GM04503 (cell line): ENCODE data around the gene RUNX3.
"Not testable (repeated sequence)": the region's sequence is repeated elsewhere in the genome, so short reads cannot be mapped to it uniquely, and the experiment has no call there.

Experiments
- DNase-seq: peaks from one replicate; pipeline ENCODE4 v3.0.0-alpha.2; 2012; ENCODE audit warnings: low read depth

The RUNX3 gene

DNA sequence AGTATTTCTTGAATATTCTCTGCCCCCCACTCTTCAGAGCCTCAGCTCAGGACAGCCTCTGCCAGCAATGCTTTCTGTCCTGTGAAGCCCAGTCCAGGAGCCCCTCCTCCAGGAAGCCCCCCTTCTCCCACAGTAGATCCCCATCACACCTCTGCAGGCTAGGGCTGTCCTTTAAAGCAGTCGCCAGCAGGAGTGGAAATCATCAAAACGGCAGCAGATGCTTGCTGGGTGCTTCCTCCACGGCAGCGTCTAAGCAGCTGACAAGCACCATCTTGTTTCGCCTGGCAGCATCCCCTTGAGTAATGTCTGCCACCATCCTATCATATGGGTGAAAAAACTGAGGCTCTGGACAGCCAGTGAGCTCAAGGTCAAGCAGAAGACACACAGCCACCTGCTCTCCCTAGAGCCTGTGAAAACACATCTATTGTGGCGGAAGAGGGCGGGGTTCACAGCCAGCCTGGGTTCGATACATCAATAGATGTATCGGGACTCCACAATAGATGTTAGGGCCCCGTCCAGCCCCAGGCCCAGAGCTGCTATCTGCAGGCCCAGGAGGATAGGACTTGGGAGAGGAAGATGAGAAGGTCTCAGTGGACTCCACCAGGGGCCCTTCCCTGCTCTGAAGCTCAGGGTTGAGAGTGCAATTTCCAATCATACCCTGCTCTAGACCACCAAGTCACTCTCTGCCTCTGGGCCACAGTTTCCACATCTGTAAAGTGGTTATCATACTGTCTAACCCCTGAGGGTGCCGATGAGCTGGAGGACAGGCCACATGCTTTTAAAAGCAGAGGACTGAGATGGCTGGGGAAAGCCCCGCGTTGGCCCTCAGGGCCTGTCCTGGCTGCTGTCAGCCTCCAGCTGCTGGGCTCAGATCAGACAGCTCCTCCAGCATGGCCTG, 17.5 kb downstream of the RUNX3 start:
- no peak for DNase-seq

- no peak for DNase-seq
These were observed 18.4 kb downstream of the RUNX3 start for GRCh38 chr1:24911651-24912155.

DNA sequence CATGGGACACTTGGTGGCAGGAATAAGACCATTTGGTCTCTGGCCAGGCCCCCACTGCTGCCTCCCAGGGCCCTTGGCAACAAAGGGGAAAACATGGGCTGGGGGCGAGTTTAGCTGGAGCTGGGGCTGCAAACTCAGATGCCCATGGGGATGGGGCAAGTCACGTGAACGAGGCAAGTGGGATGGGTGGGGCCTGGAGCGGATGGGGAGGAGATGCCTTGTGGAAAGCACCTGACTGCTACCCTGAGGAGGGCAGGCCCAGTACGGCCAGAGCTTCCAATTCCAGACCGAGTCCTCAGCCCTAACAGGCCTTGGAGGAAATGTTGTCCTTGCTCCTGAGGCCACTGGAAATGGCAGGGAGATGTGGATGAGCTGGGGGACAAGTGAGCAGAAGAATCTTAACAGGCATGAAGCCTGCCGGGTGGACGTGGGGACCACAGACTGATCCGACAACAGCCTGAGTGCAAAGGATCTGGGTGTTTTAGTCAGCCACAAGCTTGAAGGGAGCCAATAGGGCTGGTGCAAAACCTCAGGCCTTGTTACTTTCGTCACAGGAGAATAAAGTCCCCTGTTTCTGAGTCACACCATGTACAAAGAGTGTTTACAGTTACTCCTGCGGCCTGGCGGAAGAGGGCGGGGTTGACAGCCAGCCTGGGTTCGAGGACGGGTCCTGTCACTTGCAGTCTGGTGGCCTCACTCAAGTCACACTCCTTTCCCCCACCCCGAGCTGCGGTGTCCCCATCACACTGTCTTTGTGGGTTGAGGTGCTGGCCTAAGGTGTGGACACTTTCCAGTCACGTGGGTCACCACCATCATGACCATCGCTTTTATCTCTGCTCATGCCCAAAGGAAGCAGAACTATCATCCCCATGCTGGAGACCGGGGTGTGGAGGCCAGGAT, 19.1 kb downstream of the RUNX3 start:
- no peak for DNase-seq

- DNase-seq = no peak
These were observed 19.9 kb downstream of the RUNX3 start for GRCh38 chr1:24910210-24910609.

DNA sequence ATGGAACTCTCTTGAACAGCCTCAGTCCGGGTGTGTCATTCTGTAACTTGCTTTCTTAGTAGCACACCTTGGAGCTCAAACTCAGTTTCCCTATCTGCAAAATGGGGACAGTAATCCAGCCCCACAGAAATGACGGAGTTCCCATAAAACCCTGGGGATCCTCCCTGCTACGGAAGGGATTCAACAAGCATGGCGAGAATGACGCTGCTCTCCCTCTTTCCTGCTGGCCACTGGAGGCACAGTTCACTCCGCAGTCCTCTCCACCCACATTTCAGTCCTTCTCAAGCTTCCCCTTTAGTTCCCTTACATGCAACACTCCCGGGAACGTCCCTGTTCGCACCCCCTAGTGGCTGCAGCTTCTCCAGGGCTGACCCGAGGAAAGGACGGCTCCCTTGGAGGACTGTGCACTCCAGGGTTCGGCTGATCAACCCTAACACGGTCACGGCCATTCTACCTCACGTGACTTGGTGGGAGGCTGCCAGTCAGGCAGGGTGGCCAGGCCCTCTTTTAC, 20.6 kb downstream of the RUNX3 start:
- no peak for DNase-seq

- DNase-seq = no peak
These were observed 21.4 kb downstream of the RUNX3 start for GRCh38 chr1:24908591-24909259.

DNA sequence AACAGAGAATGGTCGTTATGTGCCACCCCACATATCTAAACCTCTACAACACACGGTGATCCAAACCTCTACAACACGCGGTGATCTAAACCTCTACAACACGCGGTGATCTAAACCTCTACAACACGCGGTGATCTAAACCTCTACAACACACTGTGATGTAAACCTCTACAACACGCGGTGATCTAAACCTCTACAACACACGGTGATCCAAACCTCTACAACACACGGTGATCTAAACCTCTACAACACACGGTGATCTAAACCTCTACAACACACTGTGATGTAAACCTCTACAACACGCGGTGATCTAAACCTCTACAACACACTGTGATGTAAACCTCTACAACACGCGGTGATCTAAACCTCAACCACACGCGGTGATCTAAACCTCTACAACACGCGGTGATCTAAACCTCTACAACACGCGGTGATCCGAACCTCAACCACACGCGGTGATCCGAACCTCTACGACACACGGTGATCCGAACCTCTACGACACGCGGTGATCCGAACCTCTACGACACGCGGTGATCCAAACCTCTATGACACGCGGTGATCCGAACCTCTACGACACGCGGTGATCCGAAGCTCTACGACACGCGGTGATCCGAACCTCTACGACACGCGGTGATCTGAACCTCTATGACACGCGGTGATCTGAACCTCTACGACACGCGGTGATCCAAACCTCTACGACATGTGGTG, 22.3 kb downstream of the RUNX3 start:
- DNase-seq = not testable (repeated sequence)

DNA sequence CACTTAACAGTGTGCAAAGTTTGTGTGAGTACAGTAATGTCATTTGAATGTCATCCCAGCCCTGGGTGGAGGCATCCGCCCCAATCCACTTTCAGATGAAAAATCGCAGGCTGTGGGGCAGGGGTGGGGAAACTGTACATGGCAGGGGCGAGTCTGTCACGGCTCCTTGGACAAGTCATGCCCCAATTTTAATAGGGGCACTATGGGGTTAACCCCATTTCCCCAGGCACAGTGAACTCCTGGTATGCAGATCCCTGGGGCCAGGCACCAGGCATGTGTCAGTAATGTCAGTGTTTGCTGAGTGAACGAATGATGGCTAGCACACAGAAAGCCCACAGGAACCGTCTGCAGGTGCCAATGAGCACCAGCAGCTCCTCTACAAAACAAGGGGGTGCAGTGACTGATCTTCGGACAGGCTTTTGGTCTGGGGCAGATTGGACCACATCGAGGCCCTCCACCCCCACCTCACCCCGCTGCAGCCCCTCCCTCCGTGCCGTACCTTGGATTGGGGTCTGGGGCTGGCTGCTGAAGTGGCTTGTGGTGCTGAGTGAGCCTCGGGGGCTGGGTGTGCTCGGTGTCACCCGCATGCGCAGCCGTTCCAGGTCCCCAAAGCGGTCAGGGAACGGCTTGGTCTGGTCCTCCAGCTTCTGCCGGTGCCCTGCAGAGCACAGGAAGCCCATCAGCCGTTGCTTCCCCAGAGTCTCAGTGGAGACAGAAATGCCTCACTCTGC, 23.2 kb downstream of the RUNX3 start:
- no peak for DNase-seq

DNA sequence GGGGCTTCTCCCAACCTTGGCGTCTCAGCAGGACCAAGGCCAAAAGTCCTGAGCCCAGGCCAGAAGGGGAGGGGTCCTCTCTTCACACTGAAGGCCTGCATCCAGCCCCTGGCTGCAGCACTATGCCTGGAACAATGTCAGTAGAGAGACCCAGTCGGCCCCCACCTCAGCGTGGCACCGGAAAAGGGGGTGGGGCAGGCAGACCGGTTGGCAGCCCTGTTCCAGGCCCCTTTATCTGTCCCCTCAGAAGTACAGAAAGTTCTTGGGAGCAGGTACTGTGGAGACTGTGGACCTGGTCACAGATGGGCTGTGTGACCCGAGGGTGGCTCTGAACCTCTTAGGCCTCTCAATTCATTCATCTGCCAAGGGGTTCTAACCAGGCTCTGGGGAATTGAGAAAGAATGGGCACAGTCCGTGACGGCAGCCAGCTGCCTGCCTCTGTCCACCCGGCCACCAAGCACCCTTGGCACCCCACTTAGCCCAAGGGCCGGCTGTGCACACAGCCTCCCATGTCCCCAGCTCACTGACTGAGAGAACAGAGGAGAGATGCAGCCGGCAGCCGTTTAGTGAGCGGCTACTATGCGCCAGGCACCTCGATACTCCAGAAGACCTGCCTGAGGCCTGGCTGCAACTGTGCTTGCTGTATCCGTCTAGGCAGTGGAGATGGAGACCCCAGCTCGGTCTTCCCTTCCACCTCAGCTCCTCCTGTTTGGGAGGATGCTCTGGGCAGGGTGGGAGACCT, 23.9 kb downstream of the RUNX3 start:
- no peak for DNase-seq

DNA sequence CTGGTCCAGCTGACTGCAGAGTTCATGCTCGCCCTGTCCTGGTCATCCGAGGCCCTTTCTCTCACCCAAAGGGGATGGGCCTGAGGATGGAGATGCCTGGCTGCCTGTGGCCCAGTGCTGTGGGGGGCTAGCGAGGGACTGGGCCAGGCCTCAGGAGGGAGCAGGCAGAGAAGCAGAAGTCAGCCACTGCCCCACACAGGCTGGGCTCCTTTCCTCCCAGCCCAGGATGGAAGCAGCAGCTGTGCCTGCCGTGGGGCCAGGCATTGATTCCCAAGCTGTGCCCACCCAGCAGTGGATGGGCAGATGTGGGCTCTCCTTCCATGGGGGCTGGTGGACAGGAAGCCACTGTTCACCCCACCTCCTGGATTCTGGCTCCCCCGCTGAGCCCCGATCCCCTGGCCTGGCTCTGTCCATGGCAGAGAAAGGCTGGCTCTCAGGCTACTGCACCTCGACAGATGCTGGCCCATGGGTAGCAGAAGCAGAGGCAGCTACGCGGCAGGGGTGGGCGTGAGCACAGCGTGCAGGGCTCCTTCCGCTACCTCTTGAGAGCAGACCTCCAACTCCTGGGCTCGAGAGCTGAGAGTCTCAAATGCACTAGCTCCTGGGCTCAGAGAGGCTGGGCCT, 24.6 kb downstream of the RUNX3 start:
- no peak for DNase-seq

DNA sequence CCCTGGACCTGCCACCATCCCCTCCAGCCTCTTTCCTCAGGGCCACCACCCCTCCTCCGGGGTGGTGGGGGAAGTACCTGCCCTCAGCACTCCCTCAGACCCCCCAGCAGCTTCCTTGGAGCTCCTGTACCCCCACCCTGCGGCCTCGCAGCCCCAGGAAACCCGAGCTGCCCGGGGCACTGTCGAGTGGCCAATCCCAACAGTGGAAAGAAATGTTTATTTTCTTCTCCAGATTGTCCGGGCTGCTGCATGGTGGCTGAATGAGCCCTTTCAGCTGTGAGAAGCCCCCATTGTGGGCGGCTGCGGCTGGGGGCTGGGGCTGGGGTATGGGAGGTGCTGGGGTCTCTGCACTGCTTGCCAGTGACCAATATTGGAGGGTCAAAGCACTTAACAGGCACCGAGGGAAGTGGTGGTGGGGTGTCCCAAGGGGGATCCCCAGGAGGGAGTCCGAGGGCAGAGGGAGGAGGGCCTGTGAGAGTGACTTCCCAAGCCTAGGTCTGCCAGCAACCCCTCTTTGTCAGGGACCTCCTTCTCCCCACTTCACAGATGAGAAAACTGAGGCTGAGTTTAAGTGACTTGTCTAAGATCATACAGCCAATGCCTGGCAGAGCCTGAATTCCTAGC, 25.2 kb downstream of the RUNX3 start:
- no peak for DNase-seq

- no peak for DNase-seq
These were observed 25.9 kb downstream of the RUNX3 start for GRCh38 chr1:24903955-24904730.

- DNase-seq = no peak
These were observed 26.5 kb downstream of the RUNX3 start for GRCh38 chr1:24903560-24903954.

- no peak for DNase-seq
These were observed 27.0 kb downstream of the RUNX3 start for GRCh38 chr1:24903011-24903461.

DNA sequence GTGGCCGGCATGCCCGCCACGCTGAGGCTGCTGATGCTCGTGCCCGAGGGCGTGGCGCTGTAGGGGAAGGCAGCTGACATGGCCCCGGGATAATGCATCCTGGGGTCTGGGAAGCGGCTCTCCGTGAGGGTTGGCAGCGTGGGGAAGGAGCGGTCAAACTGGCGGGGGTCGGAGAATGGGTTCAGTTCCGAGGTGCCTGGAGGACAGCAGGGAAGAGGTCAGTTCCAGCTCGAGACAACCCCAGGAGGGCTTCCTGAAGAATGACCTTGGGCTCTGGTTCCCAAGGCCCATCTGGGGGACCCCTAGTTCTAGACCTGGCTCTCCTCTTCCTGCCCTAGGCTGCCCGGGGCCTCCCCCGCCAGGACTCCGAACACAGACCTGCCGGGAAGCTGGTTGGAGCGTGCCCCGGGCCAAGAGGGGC, 27.6 kb downstream of the RUNX3 start:
- DNase-seq = no peak

DNA sequence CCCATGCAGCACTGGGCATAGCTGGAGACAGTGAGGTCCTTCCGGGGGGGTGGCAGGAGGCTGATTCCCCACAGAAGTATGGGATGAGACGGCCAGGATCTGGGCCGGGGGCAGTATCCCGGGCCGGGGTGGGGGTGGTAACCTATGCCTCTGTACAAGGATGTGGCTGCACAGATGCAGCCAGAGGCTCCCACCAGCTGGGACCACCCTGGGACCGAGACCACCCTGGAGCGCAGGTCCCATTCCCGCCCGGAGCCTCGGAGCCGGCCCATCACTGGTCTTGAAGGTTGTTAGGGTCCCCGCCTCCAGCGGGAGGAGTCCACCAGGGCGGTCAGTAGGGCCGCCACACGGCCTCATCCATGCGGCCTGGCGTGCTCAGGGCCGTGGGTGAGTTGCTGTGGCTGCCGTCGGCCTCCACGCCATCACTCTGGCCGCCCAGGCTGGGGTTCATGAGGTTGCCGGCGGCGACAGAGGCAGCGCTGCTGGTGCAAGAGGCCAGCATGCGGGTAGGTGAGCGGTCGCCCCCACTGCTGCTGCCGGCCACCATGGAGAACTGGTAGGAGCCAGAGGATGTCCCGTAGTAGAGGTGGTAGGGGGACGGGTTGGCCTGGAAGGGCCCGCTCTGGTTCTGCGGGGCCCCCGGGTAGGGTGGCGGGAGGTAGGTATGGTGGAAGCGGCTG, 28.1 kb downstream of the RUNX3 start:
- DNase-seq = no peak

DNA sequence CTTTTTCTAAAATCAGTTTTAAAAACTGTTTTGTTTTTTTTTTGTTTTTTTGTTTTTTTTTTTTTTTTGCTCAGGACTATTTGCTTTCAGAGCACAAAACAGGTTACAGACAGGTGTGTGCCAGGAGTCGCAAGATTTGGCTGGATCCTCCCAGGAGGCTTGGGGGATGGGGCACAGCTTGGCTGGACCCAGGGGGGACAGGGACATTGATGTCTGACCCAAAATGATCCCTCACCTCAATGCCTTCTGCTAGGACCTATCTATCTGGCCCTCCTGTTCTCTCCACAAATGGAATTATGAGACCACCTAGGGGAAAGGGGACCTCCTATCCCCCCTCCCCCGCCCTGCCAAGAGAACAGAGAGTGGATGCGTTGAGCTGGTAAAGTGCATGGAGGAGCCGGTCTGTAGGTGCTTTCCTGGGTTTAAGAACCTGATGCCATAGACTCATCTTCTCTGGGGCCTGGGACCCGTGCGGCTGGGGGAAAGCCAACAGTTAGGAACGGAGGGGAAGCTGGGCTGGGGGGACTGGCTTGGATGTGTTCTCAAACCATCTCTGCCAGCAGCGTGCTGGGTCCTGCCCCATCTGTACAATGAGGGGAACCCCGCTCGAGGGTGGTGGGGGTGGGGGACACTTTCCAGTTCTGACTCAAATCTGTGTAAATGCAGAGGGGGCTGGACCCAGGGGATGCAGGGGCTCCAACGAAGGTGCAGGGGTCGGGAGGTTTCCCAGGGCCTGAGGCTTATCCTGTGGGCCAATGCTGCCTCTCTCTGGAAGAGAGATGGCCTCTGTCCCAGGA, 28.9 kb downstream of the RUNX3 start:
- DNase-seq = no peak
